Endothelial cell of umbilical vein (primary cell): ENCODE measurements around the gene PDE4B. TPM values are rescaled to one million over a fixed set of nuclear protein-coding genes. Genes with fewer than 3 reads are reported as not detected.

ENCODE experiments used
- BruUV-seq: library from RNA; stranded (reverse); fragments of 400-500 nt; replicated peaks from 2 replicates; lab custom pipeline; 2021; lab: Mats Ljungman, UMichigan
- CTCF ChIA-PET: fragments of 300-600, 350-600 bp; sonication (Branson Sonifier 250); formaldehyde crosslinking; loops from one replicate; lab custom pipeline; 2021; ENCODE audit warnings: antibody characterized with exemption, inconsistent platforms; lab: Charles Lee
- POLR2A ChIA-PET: fragments of 300-600, 350-600 bp; sonication (Branson Sonifier 250); formaldehyde crosslinking; loops from one replicate; lab custom pipeline; 2021; ENCODE audit warnings: antibody characterized with exemption, inconsistent platforms; lab: Charles Lee
- DNase-seq: peaks from one replicate; pipeline ENCODE4 v3.0.0-alpha.2; 2011; ENCODE audit warnings: low read depth, low spot score
- FAIRE-seq: peaks from 2 replicates; lab custom pipeline; 2011; peaks lifted over from hg19 to GRCh38; lab: Jason Lieb, UNC
- H2AFZ ChIP-seq: 2 replicates; pipeline ENCODE4 v1.6.0; 2012; ENCODE audit warnings: low read depth, low read length, control low read depth, inconsistent platforms
- H3K27ac ChIP-seq: 2 replicates; pipeline ENCODE4 v1.5.1; 2011; ENCODE audit warnings: low read depth, mild to moderate bottlenecking, control low read depth, low read length, moderate library complexity; ENCODE audit not compliant: insufficient read depth
- H3K27me3 ChIP-seq, 2 experiments: 2 replicates each; pipeline versions ENCODE4 v1.6.0 to v1.6.1; 2011; ENCODE audit warnings: low read length in 2 of 2, mixed read lengths in 1 of 2; ENCODE audit not compliant: control insufficient read depth in 2 of 2, insufficient read depth in 2 of 2
- H3K36me3 ChIP-seq, 2 experiments: 2 replicates in 1 of 2; 3 replicates in 1 of 2; pipeline ENCODE4 v1.5.1; 2011; ENCODE audit warnings: low read length in 2 of 2, mild to moderate bottlenecking in 1 of 2, moderate library complexity in 1 of 2; ENCODE audit not compliant: control insufficient read depth in 2 of 2, insufficient read depth in 2 of 2; ENCODE audit errors: extremely low read depth in 1 of 2
- H3K4me1 ChIP-seq: 3 replicates; pipeline ENCODE4 v1.5.1; 2011; ENCODE audit warnings: mild to moderate bottlenecking, low read length; ENCODE audit not compliant: control insufficient read depth, insufficient read depth; ENCODE audit errors: extremely low read depth
- H3K4me2 ChIP-seq: 2 replicates; pipeline ENCODE4 v1.6.1; 2011; ENCODE audit warnings: low read length, control low read depth, mixed read lengths; ENCODE audit not compliant: insufficient read depth
- H3K4me3 ChIP-seq, 3 experiments: fragments of 200-600 bp in 1 of 3; sonication (generic), shearing (Covaris generic) in 1 of 3; replicated peaks in 1 of 3; 2 replicates each; pipeline ENCODE4 v1.5.1; 2011 to 2016; ENCODE audit warnings: control low read depth in 3 of 3, low read length in 3 of 3, mild to moderate bottlenecking in 2 of 3, inconsistent platforms in 1 of 3, low read depth in 1 of 3, moderate library complexity in 1 of 3; ENCODE audit not compliant: insufficient read depth in 1 of 3
- H3K79me2 ChIP-seq: 2 replicates; pipeline ENCODE4 v1.6.0; 2012; ENCODE audit warnings: low read length, inconsistent platforms; ENCODE audit not compliant: control insufficient read depth, insufficient read depth
- H3K9ac ChIP-seq: replicated peaks from 2 replicates; pipeline ENCODE3; 2011; ENCODE audit warnings: low read length, control low read depth; ENCODE audit not compliant: insufficient read depth; ENCODE audit errors: extremely low read depth
- H3K9me1 ChIP-seq: replicated peaks from 3 replicates; pipeline ENCODE4 v1.6.0; 2011; ENCODE audit warnings: mild to moderate bottlenecking, low read length; ENCODE audit not compliant: control insufficient read depth, insufficient read depth; ENCODE audit errors: extremely low read depth
- H3K9me3 ChIP-seq: replicated peaks from 2 replicates; pipeline ENCODE4 v1.5.1; 2012; ENCODE audit warnings: low read length, inconsistent platforms; ENCODE audit not compliant: control insufficient read depth, insufficient read depth
- H4K20me1 ChIP-seq: replicated peaks from 2 replicates; pipeline ENCODE3; 2011; ENCODE audit warnings: mild to moderate bottlenecking, low read length; ENCODE audit not compliant: control insufficient read depth, insufficient read depth; ENCODE audit errors: extremely low read depth
- EZH2 ChIP-seq: IDR thresholded peaks from 2 replicates; pipeline ENCODE4 v1.6.1; 2012; ENCODE audit warnings: borderline replicate concordance, low read depth, mild to moderate bottlenecking, moderate library complexity, low read length, inconsistent platforms; ENCODE audit not compliant: severe bottlenecking
- FOS ChIP-seq: IDR thresholded peaks from 2 replicates; pipeline ENCODE4 v1.6.1; 2011; ENCODE audit warnings: mild to moderate bottlenecking, low read length, moderate library complexity, borderline replicate concordance; ENCODE audit not compliant: insufficient read depth
- GATA2 ChIP-seq: IDR thresholded peaks from 2 replicates; pipeline ENCODE4 v1.7.0; 2011; ENCODE audit warnings: low read depth, mild to moderate bottlenecking, moderate library complexity, mixed read lengths, low read length; ENCODE audit not compliant: insufficient read length, insufficient read depth
- JUN ChIP-seq: IDR thresholded peaks from 2 replicates; pipeline ENCODE4 v1.6.1; 2011; ENCODE audit warnings: borderline replicate concordance, low read depth; ENCODE audit not compliant: insufficient read length, insufficient read depth
- MYC ChIP-seq: IDR thresholded peaks from one replicate; pipeline ENCODE4 v1.6.1; 2011; ENCODE audit warnings: mild to moderate bottlenecking, low read depth, low read length
- POLR2AphosphoS5 ChIP-seq: IDR thresholded peaks from 2 replicates; pipeline ENCODE4 v1.6.1; 2012; ENCODE audit warnings: low read depth, mild to moderate bottlenecking, control low read depth, low read length, moderate library complexity; ENCODE audit not compliant: insufficient read depth
- dilution Hi-C: fragments of 300-500 bp; cut with MboI; formaldehyde crosslinking; loops from one replicate; pipeline ENCODE4 v1.15.0; 2019; ENCODE audit warnings: low sequenced_read_pairs; ENCODE audit not compliant: extremely low pct_ligation_motif_present
- intact Hi-C: fragments of 100-400 bp; cut with micrococcal nuclease; formaldehyde crosslinking; loops from one replicate; pipeline ENCODE4 v1.10.0; 2022
- polyA plus RNA-seq, 4 experiments: library from polyadenylated mRNA; depleted of rRNA in 3 of 4; stranded (reverse) in 3 of 4; unstranded in 1 of 4; fragments of >200 nt; gene quantifications; 2 replicates each; pipeline versions ENCODE4 v1.2.1 to v1.2.3, GENCODE V29; 2011 to 2012; ENCODE audit warnings: missing spikeins in 1 of 4
- total RNA-seq: library from RNA; stranded (reverse); gene quantifications from 2 replicates; pipeline ENCODE4 v1.2.3, GENCODE V29; 2021
- TF ChIP-seq, protein P1 (sequence below), 2 donors: IDR thresholded peaks; 1 replicate in 1 of 2; 2 replicates in 1 of 2; pipeline ENCODE4 v1.5.1; 2011; ENCODE audit warnings: low read length in 2 of 2, mild to moderate bottlenecking in 2 of 2, moderate library complexity in 2 of 2, control low read depth in 1 of 2, inconsistent platforms in 1 of 2, low read depth in 1 of 2; ENCODE audit not compliant: insufficient read depth in 1 of 2; ENCODE audit errors: extremely low read depth in 1 of 2

The PDE4B gene
- total and polyA plus RNA-seq, 2 donors (not counting 3 experiments of a cell fraction or from before 2014, with no cell fraction given) = 63.5 to 69.8 TPM

DNA sequence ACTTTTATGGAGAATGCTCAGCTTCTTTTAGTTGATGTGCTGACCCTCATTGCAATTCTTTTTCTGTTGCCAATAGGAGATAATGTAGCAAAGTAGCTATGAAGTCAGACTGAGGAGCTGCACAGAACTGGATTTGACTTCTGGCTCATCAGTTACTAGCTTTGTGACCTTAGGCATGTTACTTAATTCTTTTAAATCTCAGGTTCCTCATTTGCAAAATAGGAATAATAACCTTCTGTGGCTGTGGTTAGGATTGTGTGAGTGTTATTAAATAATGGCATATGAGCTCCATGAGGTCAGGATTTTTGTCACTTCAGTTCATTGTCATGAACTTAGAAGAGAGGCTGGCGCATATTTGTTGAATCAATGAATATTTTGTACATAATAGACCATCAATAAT lies 503.7 kb downstream of the PDE4B start:
- TF ChIP-seq POLR2AphosphoS5 (no peak), MYC (no peak), EZH2 (no peak), GATA2 (no peak), JUN (no peak), FOS (no peak)
- TF ChIP-seq, protein P1, sequence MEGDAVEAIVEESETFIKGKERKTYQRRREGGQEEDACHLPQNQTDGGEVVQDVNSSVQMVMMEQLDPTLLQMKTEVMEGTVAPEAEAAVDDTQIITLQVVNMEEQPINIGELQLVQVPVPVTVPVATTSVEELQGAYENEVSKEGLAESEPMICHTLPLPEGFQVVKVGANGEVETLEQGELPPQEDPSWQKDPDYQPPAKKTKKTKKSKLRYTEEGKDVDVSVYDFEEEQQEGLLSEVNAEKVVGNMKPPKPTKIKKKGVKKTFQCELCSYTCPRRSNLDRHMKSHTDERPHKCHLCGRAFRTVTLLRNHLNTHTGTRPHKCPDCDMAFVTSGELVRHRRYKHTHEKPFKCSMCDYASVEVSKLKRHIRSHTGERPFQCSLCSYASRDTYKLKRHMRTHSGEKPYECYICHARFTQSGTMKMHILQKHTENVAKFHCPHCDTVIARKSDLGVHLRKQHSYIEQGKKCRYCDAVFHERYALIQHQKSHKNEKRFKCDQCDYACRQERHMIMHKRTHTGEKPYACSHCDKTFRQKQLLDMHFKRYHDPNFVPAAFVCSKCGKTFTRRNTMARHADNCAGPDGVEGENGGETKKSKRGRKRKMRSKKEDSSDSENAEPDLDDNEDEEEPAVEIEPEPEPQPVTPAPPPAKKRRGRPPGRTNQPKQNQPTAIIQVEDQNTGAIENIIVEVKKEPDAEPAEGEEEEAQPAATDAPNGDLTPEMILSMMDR (IDR thresholded peaks at IDR 0.05; ENCODE audit: extremely low read depth in 1 of 2, insufficient read depth in 1 of 2, low read depth in 1 of 2, low read length in 2 of 2) = no peak
- intact Hi-C loops = no loop called here
- DNase-seq (no peak), FAIRE-seq (no peak)
- no peak overlapping the region for H3K27ac ChIP-seq
- no peak overlapping the region for H3K4me3 ChIP-seq
- H3K27me3 ChIP-seq = no peaks in the 10 kb centered on the region
- no peaks in the 10 kb centered on the region for H3K9me3 ChIP-seq
- no peaks in the 10 kb centered on the region for H4K20me1 ChIP-seq
- no peaks in the 10 kb centered on the region for H3K79me2 ChIP-seq
- ChIA-PET POLR2A (no interaction called here), CTCF (interaction anchor here (1.3 kb wide), 1 partner anchor 150 kb away, joined by 4 read pairs; no protein-coding TSS in a partner anchor)
- no peak overlapping the region for H2AFZ ChIP-seq
- no peak overlapping the region for H3K4me2 ChIP-seq
- H3K9me1 ChIP-seq = no peaks in the 10 kb centered on the region
- dilution Hi-C loops = no loop called here
- no peaks in the 10 kb centered on the region for H3K36me3 ChIP-seq
- H3K4me1 ChIP-seq = peaks cover 3% of the 10 kb centered on the region
- BruUV-seq = no TSS peak
- H3K9ac ChIP-seq = no peak overlapping the region
